H9 (cell line): Measurements from ENCODE around the gene OPRPN. TPM values are rescaled to one million over a fixed set of nuclear protein-coding genes. Genes with fewer than 3 reads are reported as not detected.

Source experiments
- DNase-seq: peaks from one replicate; pipeline ENCODE4 v3.0.0-alpha.2; 2017
- H2AFZ ChIP-seq: one replicate; pipeline ENCODE4 v1.6.1; 2013; ENCODE audit warnings: mild to moderate bottlenecking, low read length, control low read depth, moderate library complexity
- H2AK5ac ChIP-seq: 2 replicates; pipeline ENCODE4 v1.6.1; 2013; ENCODE audit warnings: low read length, control low read depth, mixed read lengths; ENCODE audit not compliant: insufficient read length
- H2BK120ac ChIP-seq: one replicate; pipeline ENCODE4 v1.6.1; 2013; ENCODE audit warnings: low read depth, mild to moderate bottlenecking, low read length, control low read depth, inconsistent platforms; ENCODE audit not compliant: poor library complexity, severe bottlenecking
- H2BK12ac ChIP-seq: 2 replicates; pipeline ENCODE4 v1.6.1; 2013; ENCODE audit warnings: low read length, control low read depth, mixed read lengths, low read depth; ENCODE audit not compliant: insufficient read length
- H2BK15ac ChIP-seq: 2 replicates; pipeline ENCODE4 v1.6.1; 2013; ENCODE audit warnings: low read depth, low read length, control low read depth
- H2BK20ac ChIP-seq: one replicate; pipeline ENCODE4 v1.6.1; 2013; ENCODE audit warnings: low read depth, mild to moderate bottlenecking, low read length, control low read depth, inconsistent platforms; ENCODE audit not compliant: poor library complexity, severe bottlenecking
- H2BK5ac ChIP-seq: 2 replicates; pipeline ENCODE4 v1.6.1; 2013; ENCODE audit warnings: low read length, control low read depth, mixed read lengths; ENCODE audit not compliant: insufficient read length
- H3K14ac ChIP-seq: 2 replicates; pipeline ENCODE4 v1.6.1; 2013; ENCODE audit warnings: low read length, control low read depth; ENCODE audit not compliant: insufficient read depth
- H3K18ac ChIP-seq: 2 replicates; pipeline ENCODE4 v1.6.1; 2013; ENCODE audit warnings: low read depth, mild to moderate bottlenecking, mixed read lengths, low read length, control low read depth; ENCODE audit not compliant: insufficient read length
- H3K23ac ChIP-seq: 2 replicates; pipeline ENCODE4 v1.6.1; 2013; ENCODE audit warnings: low read length, control low read depth, mixed read lengths, low read depth; ENCODE audit not compliant: insufficient read length
- H3K23me2 ChIP-seq: 2 replicates; pipeline ENCODE4 v1.6.1; 2013; ENCODE audit warnings: low read depth, mild to moderate bottlenecking, mixed read lengths, low read length, control low read depth; ENCODE audit not compliant: insufficient read length, poor library complexity, severe bottlenecking
- H3K27ac ChIP-seq: 2 replicates; pipeline ENCODE4 v1.5.1; 2013; ENCODE audit warnings: low read length, control low read depth, mixed read lengths, low read depth; ENCODE audit not compliant: insufficient read length
- H3K27me3 ChIP-seq: 2 replicates; pipeline ENCODE4 v1.6.1; 2013; ENCODE audit warnings: low read length, control low read depth, inconsistent platforms; ENCODE audit not compliant: insufficient read depth
- H3K4ac ChIP-seq: 2 replicates; pipeline ENCODE4 v1.6.1; 2013; ENCODE audit warnings: low read depth, mild to moderate bottlenecking, control low read depth, inconsistent platforms, low read length, moderate library complexity
- H3K4me1 ChIP-seq: 2 replicates; pipeline ENCODE4 v1.6.1; 2013; ENCODE audit warnings: low read length, control low read depth, inconsistent platforms; ENCODE audit not compliant: insufficient read depth
- H3K4me2 ChIP-seq: 2 replicates; pipeline ENCODE4 v1.6.1; 2013; ENCODE audit warnings: low read length, control low read depth, mixed read lengths; ENCODE audit not compliant: insufficient read length, insufficient read depth
- H3K56ac ChIP-seq: 2 replicates; pipeline ENCODE4 v1.6.1; 2013; ENCODE audit warnings: low read depth, mild to moderate bottlenecking, mixed read lengths, low read length, control low read depth; ENCODE audit not compliant: insufficient read length
- H3K79me1 ChIP-seq: 2 replicates; pipeline ENCODE4 v1.6.1; 2013; ENCODE audit warnings: low read depth, mild to moderate bottlenecking, moderate library complexity, low read length, control low read depth, inconsistent platforms; ENCODE audit not compliant: insufficient read depth, poor library complexity, severe bottlenecking
- H3K79me2 ChIP-seq: 2 replicates; pipeline ENCODE4 v1.6.1; 2013; ENCODE audit warnings: low read length, control low read depth, inconsistent platforms; ENCODE audit not compliant: insufficient read depth
- H3K9ac ChIP-seq: 2 replicates; pipeline ENCODE4 v1.6.1; 2013; ENCODE audit warnings: low read length, control low read depth, mixed read lengths; ENCODE audit not compliant: insufficient read length; ENCODE audit errors: extremely low read depth
- H3K9me3 ChIP-seq: one replicate; pipeline ENCODE4 v1.6.1; 2013; ENCODE audit warnings: low read depth, low read length, inconsistent platforms; ENCODE audit not compliant: control insufficient read depth
- H3T11ph ChIP-seq: one replicate; pipeline ENCODE4 v1.6.1; 2013; ENCODE audit warnings: mild to moderate bottlenecking, low read length, control low read depth, inconsistent platforms
- H4K20me1 ChIP-seq: one replicate; pipeline ENCODE4 v1.6.1; 2013; ENCODE audit not compliant: control insufficient read depth, insufficient read length, insufficient read depth
- H4K5ac ChIP-seq: 2 replicates; pipeline ENCODE4 v1.6.1; 2013; ENCODE audit warnings: low read depth, mild to moderate bottlenecking, mixed read lengths, low read length, control low read depth; ENCODE audit not compliant: insufficient read length
- H4K8ac ChIP-seq: replicated peaks from 2 replicates; pipeline ENCODE4 v1.6.1; 2013; ENCODE audit warnings: low read length, control low read depth, mixed read lengths, low read depth; ENCODE audit not compliant: insufficient read length
- H4K91ac ChIP-seq: 2 replicates; pipeline ENCODE4 v1.6.1; 2013; ENCODE audit warnings: low read depth, mild to moderate bottlenecking, moderate library complexity, mixed read lengths, low read length, control low read depth; ENCODE audit not compliant: insufficient read length
- H3K27ac Mint-ChIP-seq, 3 experiments: 2 replicates in 2 of 3; 3 replicates in 1 of 3; pipeline ENCODE4 v1.8.0; 2020 to 2021; ENCODE audit warnings: mixed read lengths in 3 of 3, mild to moderate bottlenecking in 1 of 3, moderate library complexity in 1 of 3
- H3K27me3 Mint-ChIP-seq: 2 replicates; pipeline ENCODE4 v1.8.0; 2021; ENCODE audit warnings: low read depth, mild to moderate bottlenecking, moderate library complexity, mixed read lengths
- H3K36me3 Mint-ChIP-seq, 3 experiments: 2 replicates in 2 of 3; 3 replicates in 1 of 3; pipeline ENCODE4 v1.8.0; 2020 to 2021; ENCODE audit warnings: low read depth in 3 of 3, mixed read lengths in 3 of 3; ENCODE audit not compliant: insufficient read depth in 1 of 3
- H3K4me1 Mint-ChIP-seq, 2 experiments: 2 replicates each; pipeline ENCODE4 v1.8.0; 2020; ENCODE audit warnings: mixed read lengths in 2 of 2
- H3K4me3 Mint-ChIP-seq, 2 experiments: 2 replicates in 1 of 2; 3 replicates in 1 of 2; pipeline ENCODE4 v1.8.0; 2020 to 2021; ENCODE audit warnings: mild to moderate bottlenecking in 2 of 2, mixed read lengths in 2 of 2, moderate library complexity in 1 of 2
- H3K9me3 Mint-ChIP-seq, 2 experiments: 2 replicates in 1 of 2; 3 replicates in 1 of 2; pipeline ENCODE4 v1.8.0; 2020; ENCODE audit warnings: mild to moderate bottlenecking in 2 of 2, mixed read lengths in 2 of 2, moderate library complexity in 1 of 2
- CTCF ChIP-seq: fragments of 200-600 bp; sonication (generic); conservative IDR thresholded peaks from 3 replicates; pipeline ENCODE4 v1.8.0; 2021; ENCODE audit warnings: antibody characterized with exemption, mild to moderate bottlenecking
- WGBS: extraction: QIAGEN DNeasy Blood & Tissue Kit; methylation state at CpG from one replicate; pipeline ENCODE4 v1.1.7; 2013; ENCODE audit warnings: missing lambda C conversion rate, low lambda C conversion rate, mixed read lengths; ENCODE audit not compliant: insufficient read length; ENCODE audit errors: extremely low coverage; 5-methylcytosine and 5-hydroxymethylcytosine counted together
- total RNA-seq: library from RNA; stranded (reverse); gene quantifications from 2 replicates; pipeline ENCODE4 v1.2.1, GENCODE V29; 2021

OPRPN gene
- total RNA-seq, 1 experiment from 2014 or later = not detected

- Histone ChIP-seq H2BK120ac (no peak overlapping the region), H3K23ac (no peak overlapping the region), H3K14ac (no peak overlapping the region), H2AK5ac (no peak overlapping the region), H2BK5ac (no peak overlapping the region), H3K18ac (no peak overlapping the region), H2BK15ac (no peak overlapping the region), H3K23me2 (no peaks in the 10 kb centered on the region), H3K4me1 (no peaks in the 10 kb centered on the region), H3K4ac (no peak overlapping the region), H2BK20ac (no peak overlapping the region), H3K9ac (no peak overlapping the region), H3K79me2 (no peaks in the 10 kb centered on the region), H3K79me1 (no peaks in the 10 kb centered on the region), H2AFZ (no peak overlapping the region), H4K20me1 (no peaks in the 10 kb centered on the region), H4K8ac (no peak overlapping the region), H3K27me3 (no peaks in the 10 kb centered on the region), H3K56ac (no peak overlapping the region), H3K9me3 (no peaks in the 10 kb centered on the region), H3K27ac (no peak overlapping the region), H2BK12ac (no peak overlapping the region), H3K4me2 (no peak overlapping the region), H3T11ph (no peak overlapping the region), H4K91ac (no peak overlapping the region), H4K5ac (no peak overlapping the region)
- H3K4me1 Mint-ChIP-seq = peaks cover 3 to 7% of the 10 kb centered on the region in 2 experiments; a peak in 3 of 4 replicates
- WGBS = no CpG with 5 or more reads among the region's 1 CpG
- H3K27me3 Mint-ChIP-seq = no peaks in the 10 kb centered on the region
- H3K4me3 Mint-ChIP-seq = no peak overlapping the region
- TF ChIP-seq CTCF = no peak
- no peaks in the 10 kb centered on the region for H3K36me3 Mint-ChIP-seq
- no peak overlapping the region; a peak in 1 of 7 replicates for H3K27ac Mint-ChIP-seq
- H3K9me3 Mint-ChIP-seq = no peaks in the 10 kb centered on the region
- DNase-seq = no peak
These were observed 41.6 kb upstream of the OPRPN start for GRCh38 chr4:70356185-70356584.
